C4-2B (cell line): ENCODE results near the gene ZNF200.

Source experiments
- ZFX ChIP-seq: fragments of 450-650 bp; IDR thresholded peaks from 2 replicates; pipeline ENCODE4 v1.6.1; 2017
- TF ChIP-seq, protein P1 (sequence below): fragments of 450-650 bp; conservative IDR thresholded peaks from 2 replicates; pipeline ENCODE4 v1.5.1; 2017; ENCODE audit warnings: mild to moderate bottlenecking

DNA sequence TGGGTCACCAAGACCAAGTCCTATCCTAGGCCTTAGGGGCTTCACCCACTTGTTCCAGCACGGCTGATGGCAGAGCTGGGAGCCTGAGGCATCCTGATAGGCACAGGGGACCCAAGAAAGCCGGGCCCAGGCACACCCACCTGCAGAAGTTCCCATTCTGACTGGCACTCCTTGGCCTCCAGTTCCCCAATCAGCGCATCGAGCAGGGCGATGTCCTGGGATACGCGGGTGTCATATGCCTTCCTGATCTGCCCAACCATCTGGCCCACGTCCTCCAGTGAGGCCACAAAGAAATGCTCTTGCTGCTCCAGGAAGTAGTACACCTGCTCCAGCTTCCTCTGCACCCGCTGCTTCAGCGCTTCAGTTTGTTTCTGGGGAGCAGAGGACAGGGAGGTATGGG lies 11.9 kb upstream of the ZNF200 start:
- TF ChIP-seq, protein P1, sequence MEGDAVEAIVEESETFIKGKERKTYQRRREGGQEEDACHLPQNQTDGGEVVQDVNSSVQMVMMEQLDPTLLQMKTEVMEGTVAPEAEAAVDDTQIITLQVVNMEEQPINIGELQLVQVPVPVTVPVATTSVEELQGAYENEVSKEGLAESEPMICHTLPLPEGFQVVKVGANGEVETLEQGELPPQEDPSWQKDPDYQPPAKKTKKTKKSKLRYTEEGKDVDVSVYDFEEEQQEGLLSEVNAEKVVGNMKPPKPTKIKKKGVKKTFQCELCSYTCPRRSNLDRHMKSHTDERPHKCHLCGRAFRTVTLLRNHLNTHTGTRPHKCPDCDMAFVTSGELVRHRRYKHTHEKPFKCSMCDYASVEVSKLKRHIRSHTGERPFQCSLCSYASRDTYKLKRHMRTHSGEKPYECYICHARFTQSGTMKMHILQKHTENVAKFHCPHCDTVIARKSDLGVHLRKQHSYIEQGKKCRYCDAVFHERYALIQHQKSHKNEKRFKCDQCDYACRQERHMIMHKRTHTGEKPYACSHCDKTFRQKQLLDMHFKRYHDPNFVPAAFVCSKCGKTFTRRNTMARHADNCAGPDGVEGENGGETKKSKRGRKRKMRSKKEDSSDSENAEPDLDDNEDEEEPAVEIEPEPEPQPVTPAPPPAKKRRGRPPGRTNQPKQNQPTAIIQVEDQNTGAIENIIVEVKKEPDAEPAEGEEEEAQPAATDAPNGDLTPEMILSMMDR: no peak
- no peak for TF ChIP-seq ZFX
